HG03469 (cell line): ENCODE data around the gene WWOX.

Experiments
- ATAC-seq: cut with Tn5 transposase; IDR thresholded peaks from one replicate; pipeline ENCODE4 v1.9.1; 2021; ENCODE audit warnings: mild to moderate bottlenecking, moderate library complexity, moderate number of reproducible peaks; ENCODE audit not compliant: unreplicated experiment

The WWOX gene

DNA sequence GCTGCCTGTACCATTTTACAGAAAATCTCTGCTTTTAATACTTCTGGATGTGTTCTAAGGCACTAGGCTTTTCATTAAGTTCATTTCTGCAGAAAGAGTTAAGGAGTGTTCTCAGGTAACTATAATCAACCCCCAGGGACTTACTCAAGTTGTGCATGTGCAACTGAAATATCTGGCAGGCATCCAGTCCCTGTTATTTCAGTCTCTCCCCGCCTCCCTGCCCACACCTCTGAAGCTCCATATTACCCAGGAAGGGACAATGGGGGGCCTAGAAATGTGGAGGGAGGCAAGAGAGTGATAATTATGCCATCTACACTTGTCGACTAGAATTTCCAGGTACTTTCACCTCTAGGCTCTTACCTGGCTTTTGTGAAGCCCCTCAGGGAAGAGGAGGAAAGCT lies 1068.9 kb downstream of the WWOX start:
- ATAC-seq: no peak

DNA sequence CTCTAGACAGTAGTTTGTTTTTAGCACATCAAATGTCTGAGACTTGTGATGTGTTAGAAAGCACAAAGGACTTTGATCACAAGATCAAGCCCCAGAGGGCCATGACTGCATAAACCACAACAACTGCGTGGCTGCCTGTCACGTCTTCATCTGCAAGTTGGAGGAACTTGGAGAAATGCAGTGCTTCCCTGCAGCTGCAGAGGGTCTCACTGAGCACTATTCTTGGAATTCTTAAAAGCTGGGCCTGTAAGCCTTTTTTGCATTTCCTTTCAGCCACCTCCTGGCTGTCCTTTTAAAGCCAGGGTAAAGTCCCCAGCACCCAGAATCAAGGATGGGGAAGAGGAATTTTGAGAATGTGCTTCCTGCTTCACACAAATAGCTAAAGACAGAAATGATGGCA lies 1069.8 kb downstream of the WWOX start:
- ATAC-seq: no peak

DNA sequence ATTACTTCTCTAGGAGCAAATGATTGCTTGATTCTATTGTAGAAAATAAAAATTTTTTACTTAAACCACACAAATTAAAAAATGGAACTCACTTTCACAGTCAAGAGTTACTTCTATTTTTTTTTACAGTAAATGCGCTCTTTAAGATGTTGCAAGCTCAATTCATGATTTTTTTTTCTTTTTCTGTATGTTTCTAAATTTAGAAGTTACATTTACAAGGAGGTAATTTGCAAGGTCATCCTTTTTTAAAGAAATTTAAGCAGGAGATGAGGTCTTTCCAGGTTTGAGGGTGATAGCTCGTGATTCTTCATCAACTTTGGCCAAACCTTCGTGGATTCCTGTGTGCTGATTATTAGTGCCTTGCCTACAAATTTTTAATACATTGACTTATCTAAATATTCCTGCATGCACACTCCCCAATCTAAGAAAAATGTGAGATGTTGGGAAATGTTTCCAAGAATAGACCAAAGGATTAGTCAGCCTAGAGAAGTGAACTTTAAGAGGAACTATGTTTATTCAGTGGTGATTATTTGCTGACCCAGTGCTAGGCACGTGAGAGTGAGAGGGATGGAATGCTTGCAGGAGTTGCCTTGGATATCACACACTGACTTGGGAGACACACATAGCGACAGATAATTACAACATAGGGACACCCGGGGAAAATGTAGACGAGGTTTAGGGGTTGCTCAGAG lies 1071.2 kb downstream of the WWOX start:
- no peak for ATAC-seq

DNA sequence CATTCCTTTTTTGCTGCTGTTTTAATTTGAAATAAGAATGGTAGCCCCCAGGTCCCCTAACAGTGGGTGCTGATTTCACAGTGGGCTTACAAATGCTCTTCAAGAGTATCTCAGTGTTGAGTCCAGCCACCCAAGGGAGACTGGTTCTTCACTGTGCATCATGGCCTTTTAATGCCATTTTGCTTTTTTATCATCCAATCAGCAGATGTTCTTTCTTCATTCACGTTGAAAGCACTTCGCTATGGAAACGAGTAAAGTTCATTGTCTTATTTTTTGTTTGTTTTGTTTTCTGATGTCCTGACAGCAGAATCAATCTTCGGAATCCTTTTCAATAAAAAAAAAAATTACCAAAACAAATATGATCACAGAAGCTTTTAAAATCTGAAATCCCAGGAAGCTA lies 1072.0 kb downstream of the WWOX start:
- ATAC-seq: no peak

DNA sequence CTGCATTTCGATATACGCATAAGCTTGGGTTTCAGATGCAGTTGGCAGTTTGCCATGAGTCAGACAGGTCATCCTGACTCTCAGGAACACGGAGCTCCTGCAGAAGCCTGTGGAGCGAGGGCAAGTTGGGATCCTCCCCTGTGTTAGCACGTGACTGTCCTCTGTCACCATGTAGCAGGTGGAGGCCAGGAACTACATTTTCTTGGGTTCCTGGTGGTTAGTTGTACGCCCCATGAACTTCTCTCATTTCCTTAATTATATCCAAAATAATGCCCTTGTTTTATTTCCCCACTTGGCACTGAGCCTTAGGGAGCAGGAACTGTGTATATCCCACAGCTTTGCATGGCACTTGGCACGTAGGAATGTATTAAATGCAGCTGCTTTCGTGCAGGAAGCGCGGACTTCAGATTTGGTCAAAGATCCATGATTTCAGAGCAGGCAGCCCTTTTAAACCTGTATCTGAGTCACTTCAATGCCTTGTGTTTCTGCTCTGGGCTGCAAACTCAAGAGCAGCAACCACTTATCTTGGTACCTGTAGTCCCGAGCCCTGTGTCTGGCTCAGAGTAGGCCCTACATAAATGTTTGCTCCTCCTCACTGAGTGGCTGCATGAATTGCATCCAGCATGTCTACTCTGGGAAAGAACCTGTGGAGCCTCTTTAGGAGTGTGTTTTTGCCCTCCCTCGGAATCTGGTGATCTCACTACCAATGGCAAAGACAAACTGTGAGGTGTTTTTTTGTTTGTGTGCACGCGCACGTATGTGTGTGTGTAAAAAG lies 1072.7 kb downstream of the WWOX start:
- ATAC-seq: no peak

DNA sequence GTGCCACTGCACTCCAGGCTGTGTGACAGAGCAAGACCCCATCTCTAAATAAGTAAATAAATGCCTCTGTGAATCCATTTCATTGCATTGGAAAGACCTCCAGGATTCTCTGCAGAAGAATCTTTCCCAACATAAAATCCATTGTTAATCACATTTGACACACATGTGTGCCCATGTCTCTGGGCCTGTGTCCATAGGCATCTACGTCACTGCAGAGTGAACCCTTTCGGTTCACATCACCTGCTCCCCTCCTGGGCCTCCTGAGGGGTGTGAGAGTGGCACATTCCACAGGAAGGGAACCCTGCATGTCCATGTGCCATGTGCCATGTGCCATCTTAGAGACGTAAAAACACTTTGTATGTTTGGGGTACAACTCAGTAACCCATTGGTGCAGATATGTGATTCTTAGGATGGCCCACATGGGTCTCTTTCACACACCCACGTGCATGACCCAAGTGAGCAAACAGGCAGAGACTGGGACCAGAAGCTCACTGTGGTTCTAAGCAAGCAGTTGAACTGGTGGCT lies 1073.6 kb downstream of the WWOX start:
- ATAC-seq: no peak

DNA sequence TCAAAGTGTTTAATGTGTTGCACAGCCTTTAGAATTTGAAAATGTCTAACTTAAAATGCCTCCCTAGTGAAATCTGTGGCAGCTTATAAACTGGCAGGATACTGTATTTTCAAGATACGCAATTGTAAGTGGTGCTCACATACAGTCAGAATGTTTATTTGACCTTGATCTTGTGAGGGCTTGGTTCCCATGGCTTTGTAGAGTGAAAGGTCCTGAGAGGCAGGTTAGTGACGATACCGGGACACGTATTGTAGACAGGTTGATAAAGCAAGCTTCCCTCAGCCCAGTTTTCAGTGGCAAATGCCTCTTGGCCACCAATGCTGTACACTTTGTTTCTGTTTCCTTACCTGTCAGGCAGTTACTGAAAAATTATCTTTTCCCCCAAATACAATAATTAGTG lies 1074.5 kb downstream of the WWOX start:
- no peak for ATAC-seq

DNA sequence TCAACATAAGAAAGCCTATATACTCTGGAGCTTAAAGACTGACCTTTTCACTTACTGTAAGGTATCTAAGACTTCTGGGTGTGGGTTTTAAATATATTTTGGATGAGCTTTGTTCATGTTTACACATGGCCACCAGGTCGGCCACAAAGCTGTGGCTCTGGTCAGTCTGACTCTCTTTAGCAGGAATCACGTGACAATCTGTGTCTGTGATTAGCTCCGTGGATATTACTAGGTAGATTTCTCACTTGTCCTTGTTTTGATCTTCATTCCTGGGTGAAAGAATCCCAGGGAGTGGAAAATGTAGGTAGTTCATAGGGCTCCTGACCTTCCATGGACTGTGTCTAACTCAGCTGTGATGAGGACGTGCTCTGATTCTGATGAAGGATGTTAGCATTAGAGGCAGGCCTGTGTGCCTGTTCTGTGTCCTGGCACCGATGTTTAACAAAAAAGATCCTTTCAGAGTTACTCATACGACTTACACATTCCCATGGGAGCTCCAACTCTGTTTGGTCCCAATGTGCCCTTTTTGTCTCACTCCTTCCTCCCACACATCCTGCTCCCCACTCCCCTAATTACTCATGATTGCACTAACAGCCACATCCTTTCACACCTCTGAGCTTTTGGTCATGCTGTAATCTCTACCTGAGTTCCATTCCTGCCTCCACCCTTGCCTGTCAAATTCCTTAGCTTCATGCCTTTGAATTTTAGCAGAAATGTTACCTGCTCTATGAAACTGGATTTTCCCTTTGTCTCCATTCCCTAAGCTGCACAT lies 1076.0 kb downstream of the WWOX start:
- ATAC-seq: no peak

DNA sequence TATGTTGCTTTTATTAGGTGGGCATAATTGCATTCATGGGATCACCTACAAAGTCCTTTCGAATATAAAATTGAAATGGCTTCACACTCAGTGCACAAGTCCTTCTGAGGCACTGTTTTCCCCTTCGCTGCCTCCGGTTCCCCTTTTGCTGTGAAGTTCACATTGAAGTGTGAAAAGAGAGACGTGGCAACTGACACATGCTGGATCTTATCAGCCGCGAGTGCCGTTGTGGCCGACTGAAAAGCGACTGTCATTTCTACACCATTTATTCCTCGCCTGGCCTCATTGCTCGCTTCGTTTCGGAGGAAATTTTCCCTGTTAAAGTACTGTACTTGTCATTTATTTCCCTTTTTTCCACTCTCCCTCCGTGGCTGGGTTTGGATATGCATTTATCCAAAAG lies 1077.6 kb downstream of the WWOX start:
- ATAC-seq: no peak

DNA sequence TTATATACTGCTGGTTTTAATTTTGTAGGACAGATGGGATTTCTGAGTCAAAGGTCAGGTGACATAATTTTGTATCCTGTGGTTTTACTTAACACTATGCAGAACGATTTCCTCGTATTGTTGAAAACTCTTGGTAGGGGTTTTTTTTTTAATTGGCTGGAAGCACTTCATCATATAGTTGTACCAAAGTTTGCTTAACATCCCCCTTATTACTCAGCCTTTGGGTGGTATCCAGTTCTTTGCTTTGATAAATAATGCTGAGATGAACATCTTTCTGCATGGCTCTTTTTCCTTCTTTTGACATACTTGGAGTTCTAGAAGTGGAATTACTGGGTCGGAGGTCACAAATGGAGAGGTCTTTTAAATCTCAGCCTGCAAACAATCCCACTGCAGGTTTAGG lies 1082.0 kb downstream of the WWOX start:
- no peak for ATAC-seq

DNA sequence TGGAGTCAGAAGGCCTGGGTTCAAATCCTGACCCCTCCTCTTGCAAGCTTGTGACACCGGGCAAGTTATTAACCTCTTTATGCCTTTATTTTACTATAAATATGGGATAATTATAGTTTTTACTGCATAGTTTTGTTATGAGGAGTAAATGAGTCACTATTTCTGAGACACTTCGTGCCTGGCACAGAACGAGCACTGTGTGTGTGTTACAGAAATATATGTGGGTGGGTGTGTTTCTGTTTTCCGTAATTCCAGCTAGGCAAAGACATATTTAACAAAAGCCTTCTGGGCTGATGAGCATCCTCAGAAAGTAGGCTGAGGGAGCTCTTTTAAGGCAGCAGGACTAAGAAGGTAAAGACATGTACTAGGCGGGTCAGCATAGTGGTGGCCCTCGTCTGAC lies 1083.2 kb downstream of the WWOX start:
- ATAC-seq: no peak

DNA sequence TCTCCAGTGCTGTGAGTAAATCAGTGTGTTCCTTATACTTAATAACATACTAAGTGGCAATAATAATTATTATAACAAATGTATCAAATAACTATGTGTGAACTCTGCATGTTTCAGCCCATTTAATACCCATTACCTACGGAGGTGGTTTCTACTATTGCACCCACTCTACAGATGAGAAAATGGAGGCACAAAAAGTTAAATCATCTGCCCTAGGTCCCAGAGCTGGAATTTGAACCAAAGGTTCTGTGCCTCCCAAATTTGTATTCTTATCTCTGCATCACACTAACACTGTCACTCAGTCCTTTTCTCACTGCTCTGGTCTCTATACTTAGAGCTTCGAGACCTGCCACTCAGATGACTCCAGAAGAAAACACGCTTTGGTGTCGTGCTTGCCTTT lies 1084.1 kb downstream of the WWOX start:
- ATAC-seq: no peak

DNA sequence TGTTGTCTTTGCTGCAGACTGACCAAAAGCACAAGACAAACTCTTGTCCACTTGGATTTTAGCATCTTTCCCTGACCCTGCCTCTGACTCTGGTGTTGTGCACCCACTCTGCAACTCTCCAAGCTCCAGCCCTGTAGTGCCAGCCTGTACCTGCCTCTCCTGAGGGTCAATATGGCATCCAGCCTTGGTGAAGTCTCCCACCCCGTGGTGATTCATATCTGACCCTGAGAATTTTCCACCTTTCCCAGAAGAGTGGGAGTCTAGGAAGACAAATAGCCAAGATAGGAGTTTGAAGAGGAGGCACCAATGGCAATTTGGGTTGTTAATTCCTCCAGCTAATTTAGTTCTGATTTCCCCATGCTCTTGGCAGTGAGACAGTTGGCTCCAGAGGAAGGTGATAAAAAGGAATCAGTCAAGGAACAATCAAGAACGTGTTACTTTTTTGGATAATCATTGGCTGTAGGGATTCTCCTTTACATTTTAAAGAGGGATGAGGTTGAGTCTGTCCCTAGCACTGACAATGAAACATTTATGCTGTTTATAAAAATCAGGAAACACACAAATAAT lies 1085.1 kb downstream of the WWOX start:
- no peak for ATAC-seq

DNA sequence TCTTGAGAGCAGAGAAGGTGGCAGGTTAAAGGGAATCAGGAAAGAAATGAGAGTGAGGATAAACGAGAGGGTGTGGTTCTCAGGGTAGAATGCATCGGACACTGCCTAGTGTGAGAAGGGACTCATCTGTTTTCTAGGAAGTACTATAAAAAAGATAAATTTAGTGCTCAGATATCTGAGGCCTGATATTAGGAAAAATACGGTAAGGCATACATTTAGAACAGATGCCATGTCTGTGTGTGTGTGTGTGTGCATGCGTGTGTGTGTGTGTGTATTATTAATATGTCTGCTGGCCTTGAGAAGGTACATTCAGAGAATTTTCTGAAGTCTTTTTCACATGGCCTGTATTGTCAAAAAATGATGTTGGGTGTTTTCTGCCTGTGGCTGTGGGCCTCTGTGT lies 1086.3 kb downstream of the WWOX start:
- no peak for ATAC-seq

DNA sequence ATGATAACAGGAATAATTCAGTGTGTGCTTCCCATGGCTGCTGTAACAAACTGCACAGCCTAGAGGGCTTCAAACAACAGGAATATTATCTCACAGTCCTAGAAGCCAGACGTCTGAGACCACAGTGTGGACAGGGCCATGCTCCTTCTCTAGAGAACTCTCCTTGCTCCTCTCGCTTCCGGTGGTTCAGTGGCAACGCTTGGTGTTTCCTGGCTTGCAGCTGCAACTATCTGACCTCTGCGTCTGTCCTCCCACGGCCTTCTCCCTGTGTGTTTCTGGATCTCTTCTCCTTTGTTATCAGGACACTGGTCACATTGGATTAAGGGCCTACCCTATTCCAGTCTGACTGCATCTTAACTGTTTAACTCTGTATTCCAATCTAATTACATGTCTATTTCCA lies 1086.7 kb downstream of the WWOX start:
- ATAC-seq: no peak

DNA sequence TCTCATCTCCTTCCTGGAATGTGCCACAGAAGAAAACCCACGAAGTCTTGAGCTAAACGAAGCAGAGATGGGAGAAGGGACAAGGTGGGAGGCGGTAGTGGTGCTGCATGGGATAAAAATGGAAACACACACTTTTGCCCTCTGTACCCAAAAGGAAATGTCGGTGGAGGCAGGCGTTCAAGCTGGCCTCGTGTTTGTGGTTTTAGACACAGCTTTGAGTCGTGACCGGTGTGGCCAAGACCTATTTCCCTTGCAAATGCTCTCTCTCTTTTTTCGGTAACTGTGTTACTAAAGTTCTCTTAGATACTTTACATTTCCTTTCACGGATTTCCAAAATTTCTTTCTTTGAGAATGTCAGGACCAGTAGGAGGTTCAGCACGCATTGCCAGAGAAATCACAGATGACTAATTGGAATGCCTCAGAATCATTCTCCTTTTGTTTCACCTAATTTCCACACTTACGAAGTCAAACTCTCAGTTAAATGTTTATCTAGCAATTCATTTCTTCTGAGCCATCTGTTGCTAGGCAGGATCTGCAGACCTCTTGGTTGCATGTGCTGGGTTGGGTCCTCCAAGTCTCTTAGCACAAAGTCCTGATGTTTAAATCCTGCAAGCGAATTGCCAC lies 1088.8 kb downstream of the WWOX start:
- no peak for ATAC-seq

DNA sequence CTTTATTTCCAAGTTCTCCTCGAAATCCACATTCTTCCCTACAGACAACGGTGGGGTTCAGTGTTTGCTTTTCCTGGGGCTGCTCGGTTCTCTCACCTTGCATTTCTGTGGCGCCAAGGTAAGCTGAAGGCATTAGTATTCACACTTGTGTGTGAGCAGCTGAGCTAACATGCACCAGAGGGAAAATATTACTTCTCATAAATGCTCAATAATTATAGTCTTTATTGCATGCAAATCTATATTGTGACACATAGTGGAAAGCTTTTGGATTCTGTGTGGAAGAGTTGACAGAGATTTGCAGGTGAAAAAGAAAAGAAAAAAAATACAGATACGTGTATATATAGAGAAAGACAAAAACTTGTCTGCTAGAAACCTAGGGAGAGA lies 1089.3 kb downstream of the WWOX start:
- ATAC-seq: no peak

DNA sequence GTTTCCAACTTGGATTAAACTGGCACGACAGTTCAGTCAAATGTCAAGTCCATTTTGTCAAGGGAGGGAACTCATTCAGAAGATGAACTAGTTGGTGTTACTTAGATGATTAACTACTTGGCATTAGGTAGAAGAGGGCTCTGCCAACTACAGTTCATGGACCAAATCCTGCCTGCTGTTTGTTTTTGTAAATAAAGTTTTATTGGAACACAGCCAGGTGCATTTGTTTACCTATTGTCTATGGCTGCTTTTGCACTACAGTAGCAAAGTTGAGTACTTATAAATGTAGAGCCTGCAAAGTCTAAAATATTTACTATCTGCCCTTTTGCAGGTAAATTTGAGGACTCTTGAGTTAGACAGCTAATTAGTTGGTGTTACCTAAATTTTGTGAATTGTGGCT lies 1091.1 kb downstream of the WWOX start:
- ATAC-seq: no peak

DNA sequence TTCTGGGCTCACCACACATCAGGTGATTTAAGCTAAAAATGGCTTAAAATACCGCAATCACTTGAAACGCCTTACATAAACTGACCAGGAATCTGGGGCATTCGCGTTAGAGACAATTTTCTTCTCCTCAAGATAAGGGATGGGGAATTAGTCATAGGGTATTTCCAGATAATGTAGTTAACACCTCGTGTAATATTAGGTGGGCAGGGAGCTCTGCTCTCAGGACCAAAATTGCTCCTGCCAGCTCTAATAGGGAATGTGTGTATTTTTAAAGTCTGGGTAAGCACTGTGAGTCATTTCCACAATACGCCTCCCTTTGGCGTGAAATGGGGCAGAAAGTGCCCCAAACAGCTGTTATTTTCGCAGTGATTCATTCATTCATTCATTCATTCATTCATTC lies 1092.5 kb downstream of the WWOX start:
- ATAC-seq: no peak

DNA sequence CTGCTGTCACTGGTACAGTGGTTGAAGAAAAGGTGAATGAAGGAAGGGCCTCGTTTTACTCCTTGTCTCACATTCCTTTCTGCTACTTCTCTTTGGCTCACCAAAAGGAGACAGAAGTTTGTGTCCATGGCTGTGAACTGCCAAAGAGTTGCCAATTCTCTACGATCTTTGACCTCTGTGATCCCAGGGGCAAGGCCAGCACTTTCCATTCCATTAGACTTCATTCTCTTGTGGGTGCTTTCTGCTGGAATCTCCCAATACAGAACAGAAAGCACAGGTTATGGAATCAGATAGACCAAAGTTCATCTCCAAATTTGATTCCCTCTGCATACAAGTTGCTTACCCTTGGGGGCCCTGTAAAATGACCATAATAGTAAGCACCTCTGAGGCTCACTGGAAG lies 1093.5 kb downstream of the WWOX start:
- no peak for ATAC-seq

DNA sequence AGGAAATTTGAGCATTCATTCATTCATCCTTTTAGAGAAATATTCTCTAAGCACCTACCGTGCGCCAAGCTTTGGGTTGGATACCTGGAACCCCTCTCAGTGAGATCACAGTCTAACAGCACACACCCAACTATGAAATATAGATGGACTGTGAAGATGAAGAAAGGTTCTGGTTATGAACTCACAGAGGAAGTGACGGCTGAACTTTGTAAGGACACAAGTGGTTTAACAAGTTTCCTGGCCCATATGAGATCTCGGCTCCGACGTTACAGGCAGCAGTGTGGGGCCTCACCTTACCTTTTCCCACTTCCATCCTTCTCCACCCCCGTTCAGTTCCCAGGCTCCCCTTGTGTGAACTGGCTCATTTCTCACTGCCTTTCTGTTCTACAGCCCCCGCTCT lies 1094.8 kb downstream of the WWOX start:
- ATAC-seq: no peak
